Measurements from ENCODE around the gene FSHB. TPM values are rescaled to one million over a fixed set of nuclear protein-coding genes. Genes with fewer than 3 reads are reported as not detected.

FSHB gene
- total RNA-seq, 1 experiment from 2014 or later = not detected

DNA sequence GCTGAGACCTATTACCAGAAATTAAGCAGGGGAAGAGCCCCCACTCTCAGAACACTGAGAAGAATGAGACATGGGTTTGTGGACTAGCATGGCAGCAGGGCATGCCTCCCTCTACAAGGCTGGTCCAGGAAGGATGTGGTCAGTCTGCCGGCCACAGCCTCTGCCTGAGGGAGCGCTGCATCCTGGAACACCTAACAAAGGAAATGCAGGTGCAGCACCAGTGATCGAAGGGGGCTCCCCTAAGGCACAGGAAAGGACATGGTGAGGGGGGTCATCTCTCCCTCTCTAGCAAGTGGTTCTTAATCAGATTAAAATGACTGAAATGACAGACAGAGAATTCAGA is 51.4 kb downstream of the FSHB start:
- H2AFZ ChIP-seq (ENCODE audit: low read length) = no peak overlapping the region
- ChIA-PET POLR2A (ENCODE audit: unreplicated experiment) (no interaction called here), CTCF (no interaction called here)
- no peak for ATAC-seq
- TF ChIP-seq EZH2phosphoT487 (IDR thresholded peaks at IDR 0.05; ENCODE audit: borderline replicate concordance, low read length) (no peak), EZH2 (IDR thresholded peaks at IDR 0.05; ENCODE audit: low read length, unreplicated experiment) (no peak)
- TF ChIP-seq, protein P1, sequence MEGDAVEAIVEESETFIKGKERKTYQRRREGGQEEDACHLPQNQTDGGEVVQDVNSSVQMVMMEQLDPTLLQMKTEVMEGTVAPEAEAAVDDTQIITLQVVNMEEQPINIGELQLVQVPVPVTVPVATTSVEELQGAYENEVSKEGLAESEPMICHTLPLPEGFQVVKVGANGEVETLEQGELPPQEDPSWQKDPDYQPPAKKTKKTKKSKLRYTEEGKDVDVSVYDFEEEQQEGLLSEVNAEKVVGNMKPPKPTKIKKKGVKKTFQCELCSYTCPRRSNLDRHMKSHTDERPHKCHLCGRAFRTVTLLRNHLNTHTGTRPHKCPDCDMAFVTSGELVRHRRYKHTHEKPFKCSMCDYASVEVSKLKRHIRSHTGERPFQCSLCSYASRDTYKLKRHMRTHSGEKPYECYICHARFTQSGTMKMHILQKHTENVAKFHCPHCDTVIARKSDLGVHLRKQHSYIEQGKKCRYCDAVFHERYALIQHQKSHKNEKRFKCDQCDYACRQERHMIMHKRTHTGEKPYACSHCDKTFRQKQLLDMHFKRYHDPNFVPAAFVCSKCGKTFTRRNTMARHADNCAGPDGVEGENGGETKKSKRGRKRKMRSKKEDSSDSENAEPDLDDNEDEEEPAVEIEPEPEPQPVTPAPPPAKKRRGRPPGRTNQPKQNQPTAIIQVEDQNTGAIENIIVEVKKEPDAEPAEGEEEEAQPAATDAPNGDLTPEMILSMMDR (conservative IDR thresholded peaks at IDR 0.05; ENCODE audit: low read depth, low read length) = no peak
- H3K9ac ChIP-seq (ENCODE audit: low read length) = no peak overlapping the region
- no peaks in the 10 kb centered on the region for H3K27me3 ChIP-seq (ENCODE audit: low read length)
- H3K9me3 ChIP-seq (ENCODE audit: low read length) = no peaks in the 10 kb centered on the region
- H3K9me2 ChIP-seq (replicated peaks; ENCODE audit: low read length) = no peaks in the 10 kb centered on the region
- H3K4me1 ChIP-seq (ENCODE audit: insufficient read depth, low read length) = no peaks in the 10 kb centered on the region
- H3F3A ChIP-seq (ENCODE audit: low read length, unreplicated experiment) = no peaks in the 10 kb centered on the region
- no peak overlapping the region for H3K4me3 ChIP-seq (ENCODE audit: low read length)
- H4K20me1 ChIP-seq (ENCODE audit: low read length) = no peaks in the 10 kb centered on the region
- H3K4me2 ChIP-seq (ENCODE audit: low read length) = no peak overlapping the region
- H3K79me2 ChIP-seq (ENCODE audit: low read length) = no peaks in the 10 kb centered on the region
- H3K36me3 ChIP-seq (ENCODE audit: low read depth, low read length) = no peaks in the 10 kb centered on the region
- DNase-seq = no peak
- BruUV-seq (replicated peaks) = no TSS peak
- intact Hi-C loops (cut with micrococcal nuclease) = no loop called here
- no peak overlapping the region for H3K27ac ChIP-seq (ENCODE audit: low read length)

Other genes starting within 250 kb of the FSHB start
- gene KCNA4, start 214.0 kb upstream of the FSHB start, total RNA-seq (2014; rRNA removed) = not detected in 2 replicates
- 8.4 and 10.7 TPM in 2 replicates for gene ARL14EP, start 92.1 kb downstream of the FSHB start, total RNA-seq (2014; rRNA removed)